HG03571 (cell line): ENCODE results near the gene DNAL1.
A peak's percentile ranks its signal among the peaks of the same experiment; 100 is the strongest.
"Not testable (repeated sequence)": the region's sequence is repeated elsewhere in the genome, so short reads cannot be mapped to it uniquely, and the experiment has no call there.

ENCODE experiments used
- ATAC-seq: cut with Tn5 transposase; IDR thresholded peaks from one replicate; pipeline ENCODE4 v1.9.1; 2021; ENCODE audit not compliant: unreplicated experiment

Gene DNAL1, protein sequence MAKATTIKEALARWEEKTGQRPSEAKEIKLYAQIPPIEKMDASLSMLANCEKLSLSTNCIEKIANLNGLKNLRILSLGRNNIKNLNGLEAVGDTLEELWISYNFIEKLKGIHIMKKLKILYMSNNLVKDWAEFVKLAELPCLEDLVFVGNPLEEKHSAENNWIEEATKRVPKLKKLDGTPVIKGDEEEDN

DNA sequence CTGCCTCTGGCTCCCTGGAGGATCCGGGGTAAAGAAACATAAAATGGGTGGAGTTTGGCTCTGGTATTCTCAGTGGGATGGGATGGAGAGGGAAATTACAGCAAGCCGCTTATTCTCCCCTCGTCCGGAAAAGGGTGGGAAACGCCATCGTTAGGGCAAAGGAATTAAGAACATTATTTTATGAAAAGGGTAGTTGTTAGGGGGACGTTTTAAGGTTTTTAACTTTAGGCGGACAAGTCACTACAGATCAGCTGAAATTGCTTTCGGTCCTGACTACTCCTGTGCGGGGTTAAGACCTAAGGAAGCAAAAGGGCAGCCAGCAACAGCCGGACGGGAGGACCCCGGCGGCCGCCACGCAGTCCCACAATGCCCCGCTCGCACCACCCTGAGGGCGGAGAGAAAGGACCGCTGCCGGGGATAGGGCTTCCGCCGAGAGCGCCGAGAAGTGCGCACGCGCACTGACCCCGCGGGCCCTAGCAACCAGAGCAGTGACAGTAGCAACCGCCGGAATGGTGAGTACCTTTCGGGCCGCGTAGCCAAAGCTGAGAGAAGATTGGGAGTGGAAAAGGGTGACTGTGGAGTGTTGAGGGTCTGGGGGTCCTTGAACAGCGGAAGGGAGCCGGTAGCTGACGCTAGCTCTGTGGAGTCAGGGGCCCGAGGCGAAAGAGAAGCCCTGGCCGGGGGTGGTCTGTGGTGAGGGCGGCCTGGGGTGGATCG lies at the start of gene DNAL1:
Gene DNAL1 (plus strand): TSS at position 456 of the 717 bp plus-strand sequence. CDS start 54 bp downstream, at position 510.
- peak; percentile 93 for ATAC-seq

DNA sequence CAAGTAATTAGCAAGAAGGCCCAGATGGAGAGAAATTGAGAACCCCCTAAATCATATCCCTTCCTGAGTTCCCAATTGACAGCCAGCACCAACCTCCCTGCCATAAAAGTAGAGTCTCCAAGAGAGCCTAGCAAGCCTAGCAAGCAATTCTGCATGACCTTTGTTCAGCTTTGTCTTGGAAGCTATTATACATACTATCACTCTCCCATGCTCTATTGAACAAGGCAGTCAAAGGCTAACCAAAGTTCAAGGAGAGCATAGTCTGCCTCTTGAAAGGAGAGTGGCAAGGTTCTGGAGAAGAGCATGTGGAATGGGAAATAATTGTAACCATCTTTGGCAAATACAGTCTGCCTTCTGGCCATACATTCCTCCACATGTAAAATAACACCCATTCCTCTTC lies 45.3 kb upstream of the DNAL1 start:
- ATAC-seq: no peak

DNA sequence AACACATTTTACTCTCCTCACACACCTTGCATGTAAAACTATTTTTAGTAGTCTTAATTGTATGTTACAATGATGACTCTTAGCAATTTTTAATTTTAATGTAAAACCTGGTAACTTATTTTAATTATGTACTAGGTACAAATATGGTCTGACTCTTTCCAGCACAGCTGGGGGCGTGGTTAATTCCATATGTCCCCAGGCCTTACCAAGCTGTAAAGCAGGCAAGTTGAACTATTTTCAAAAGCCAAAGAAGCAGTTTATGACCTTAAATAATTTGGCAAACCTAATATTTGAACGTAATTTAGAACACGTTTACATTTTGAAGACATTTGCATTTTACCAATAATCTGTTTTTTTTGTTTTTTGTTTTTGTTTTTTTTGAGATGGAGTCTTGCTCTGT lies 41.8 kb upstream of the DNAL1 start:
- ATAC-seq: no peak

DNA sequence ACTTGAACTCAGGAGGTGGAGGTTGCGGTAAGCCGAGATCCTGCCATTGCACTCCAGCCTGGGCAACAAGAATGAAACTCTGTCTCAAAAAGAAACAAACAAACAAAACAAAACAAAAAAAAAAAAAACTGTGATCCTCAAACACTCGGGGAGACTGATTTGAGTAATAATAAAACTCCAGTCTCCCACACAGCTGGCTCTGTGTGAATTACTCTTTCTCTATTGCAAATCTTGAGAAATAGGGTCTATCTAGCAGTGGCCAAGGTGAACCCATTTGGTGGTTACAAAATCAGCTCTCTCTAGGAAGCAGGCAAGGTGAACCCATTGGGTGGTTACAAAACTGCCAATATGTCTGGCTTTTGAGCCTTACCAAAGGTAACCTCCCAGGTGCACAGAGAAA lies 38.5 kb upstream of the DNAL1 start:
- ATAC-seq: no peak

DNA sequence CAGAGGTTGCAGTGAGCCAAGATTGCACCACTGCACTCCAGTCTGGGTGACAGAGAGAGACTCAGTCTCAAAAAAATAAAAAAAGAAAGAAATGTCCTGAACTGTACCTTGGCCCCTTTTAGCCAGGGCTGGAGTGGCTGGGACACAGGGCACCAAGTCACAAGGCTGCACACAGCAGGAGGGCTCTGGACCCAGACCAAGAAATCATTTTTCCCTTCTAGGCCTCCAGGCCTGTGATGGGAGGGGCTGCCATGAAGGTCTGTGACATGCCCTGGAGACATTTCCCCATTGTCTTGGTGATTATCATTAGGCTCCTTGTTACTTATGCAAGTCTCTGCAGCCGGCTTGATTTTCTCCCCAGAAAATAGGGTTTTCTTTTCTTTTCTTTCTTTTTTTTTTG lies 37.5 kb upstream of the DNAL1 start:
- ATAC-seq: no peak

DNA sequence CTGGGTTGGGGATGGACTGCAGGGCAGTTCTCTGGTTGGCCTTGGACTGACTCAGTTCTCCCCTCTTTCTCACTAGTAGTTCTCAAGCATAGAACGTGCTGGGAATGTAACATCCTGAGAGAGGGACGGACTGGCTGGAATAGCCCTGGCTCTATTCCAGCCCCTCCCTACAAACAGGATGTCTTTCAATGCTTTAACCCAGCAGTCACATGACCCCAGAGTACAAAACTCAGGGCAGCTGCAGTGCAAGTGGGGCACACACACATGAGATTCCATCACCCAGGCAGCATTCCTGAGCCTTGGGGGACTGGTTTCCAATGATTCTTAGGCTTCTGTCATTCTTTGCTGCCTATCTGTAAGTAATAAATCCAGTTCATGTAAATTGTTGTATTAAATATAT lies 34.1 kb upstream of the DNAL1 start:
- ATAC-seq: no peak

DNA sequence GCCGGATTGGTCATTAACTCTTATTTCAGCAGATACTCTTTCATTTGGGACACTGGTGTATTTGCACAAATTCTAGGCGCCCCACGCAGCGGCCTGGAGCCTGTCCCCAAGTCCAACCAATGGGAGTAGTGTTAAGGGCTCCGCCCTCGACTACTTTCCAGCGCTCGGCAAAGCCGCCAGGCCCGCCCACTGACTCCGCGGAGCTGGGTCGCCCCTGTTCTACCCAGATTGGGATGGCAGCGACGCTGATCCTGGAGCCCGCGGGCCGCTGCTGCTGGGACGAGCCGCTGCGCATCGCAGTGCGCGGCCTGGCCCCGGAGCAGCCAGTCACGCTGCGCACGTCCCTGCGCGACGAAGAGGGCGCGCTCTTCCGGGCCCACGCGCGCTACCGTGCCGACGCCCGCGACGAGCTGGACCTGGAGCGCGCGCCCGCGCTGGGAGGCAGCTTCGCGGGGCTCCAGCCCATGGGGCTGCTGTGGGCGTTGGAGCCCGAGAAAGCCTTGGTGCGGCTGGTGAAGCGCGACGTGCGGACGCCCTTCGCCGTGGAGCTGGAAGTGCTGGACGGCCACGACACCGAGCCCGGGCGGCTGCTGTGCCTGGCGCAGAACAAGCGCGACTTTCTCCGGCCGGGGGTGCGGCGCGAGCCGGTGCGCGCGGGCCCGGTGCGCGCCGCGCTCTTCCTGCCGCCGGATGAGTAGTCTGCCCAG lies 32.3 kb upstream of the DNAL1 start, which contains the start of gene ACOT6:
Gene ACOT6 (plus strand): TSS at position 179 of the 707 bp plus-strand sequence. CDS start 55 bp downstream, at position 234.
- peak; percentile 70 for ATAC-seq

DNA sequence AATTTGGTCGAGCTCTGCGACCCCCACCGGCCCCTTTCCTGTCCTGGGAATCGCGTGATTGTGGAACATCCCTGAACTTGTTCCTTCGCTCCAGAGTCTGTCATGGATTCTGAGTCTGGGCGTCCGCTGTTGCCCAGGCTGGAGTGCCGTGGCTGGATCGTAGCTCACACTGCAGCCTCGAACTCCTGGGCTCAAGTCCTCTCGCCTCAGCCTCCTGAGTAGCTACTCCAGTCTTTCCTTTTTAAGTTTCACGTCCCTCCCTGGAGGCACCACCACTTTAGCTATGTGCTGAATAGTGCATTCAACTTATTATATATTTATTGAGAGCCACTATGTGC lies 31.8 kb upstream of the DNAL1 start:
- ATAC-seq: no peak

DNA sequence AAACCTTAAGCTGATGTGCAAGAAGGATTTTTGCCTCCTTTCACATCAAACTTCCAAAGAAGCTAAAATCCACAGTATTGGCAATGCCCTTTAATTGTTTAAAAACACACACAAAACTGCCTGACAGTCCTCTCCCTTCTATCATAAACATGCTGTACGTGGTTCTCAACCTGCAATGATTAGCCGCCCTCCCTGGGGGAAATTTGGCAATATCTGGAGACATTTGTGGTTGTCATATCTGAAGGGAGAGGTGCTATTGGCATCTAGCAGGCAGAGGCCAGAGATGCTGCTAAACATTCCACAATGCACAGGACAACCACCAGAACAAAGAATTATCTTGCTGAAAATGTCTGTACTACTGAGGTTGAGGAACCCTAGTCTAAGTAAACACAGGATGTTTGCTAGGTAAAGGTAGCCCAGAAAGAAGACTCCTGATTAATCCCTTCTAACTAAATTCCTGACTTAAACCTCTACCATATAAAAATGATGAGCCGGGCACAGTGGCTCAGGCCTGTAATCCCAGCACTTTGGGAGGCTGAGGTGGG lies 31.3 kb upstream of the DNAL1 start:
- ATAC-seq: no peak

DNA sequence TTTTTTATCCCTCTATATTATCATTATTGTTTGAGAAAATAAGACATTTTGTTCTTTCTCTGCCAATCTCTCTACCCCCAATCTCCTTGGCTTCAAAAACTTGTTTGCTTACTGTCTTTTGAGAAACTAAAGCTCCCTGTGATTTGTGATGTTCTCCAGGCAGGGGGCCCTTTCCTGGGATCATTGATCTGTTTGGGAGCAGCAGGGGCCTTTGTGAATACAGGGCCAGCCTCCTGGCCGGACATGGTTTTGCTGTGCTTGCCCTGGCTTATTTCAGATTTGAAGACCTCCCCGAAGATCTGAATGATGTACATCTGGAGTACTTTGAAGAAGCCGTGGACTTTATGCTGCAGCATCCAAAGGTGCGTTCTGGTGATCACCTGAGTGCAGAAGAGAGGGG lies 28.0 kb upstream of the DNAL1 start:
- no peak for ATAC-seq

DNA sequence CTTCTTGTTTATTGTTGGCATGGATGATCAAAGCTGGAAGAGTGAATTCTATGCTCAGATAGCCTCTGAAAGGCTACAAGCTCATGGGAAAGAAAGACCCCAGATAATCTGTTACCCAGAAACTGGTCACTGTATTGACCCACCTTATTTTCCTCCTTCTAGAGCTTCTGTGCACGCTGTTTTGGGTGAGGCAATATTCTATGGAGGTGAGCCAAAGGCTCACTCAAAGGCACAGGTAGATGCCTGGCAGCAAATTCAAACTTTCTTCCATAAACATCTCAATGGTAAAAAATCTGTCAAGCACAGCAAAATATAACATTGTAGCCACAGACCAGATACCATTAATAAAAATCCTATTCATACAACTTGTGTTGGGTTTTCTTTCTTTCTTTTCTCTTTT lies 25.3 kb upstream of the DNAL1 start:
- no peak for ATAC-seq

DNA sequence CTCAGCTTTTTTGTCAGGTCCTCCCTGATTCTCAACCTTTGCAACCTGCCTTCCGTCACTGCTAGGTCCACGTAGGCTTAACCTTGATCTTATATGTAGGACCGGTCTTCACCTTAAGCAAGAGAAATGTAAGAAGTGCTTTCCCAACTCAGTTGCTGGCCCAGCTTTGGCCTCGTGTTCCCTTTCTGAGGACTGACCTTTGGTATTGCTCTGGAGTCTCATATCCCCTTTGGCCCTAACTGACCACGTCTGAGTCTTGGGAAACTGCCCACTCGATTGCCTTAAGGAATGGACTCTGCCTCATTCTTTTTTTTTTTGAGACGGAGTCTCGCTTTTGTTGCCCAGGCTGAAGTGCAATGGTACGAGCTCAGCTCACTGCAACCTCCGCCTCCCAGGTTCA lies 24.5 kb upstream of the DNAL1 start:
- no peak for ATAC-seq

DNA sequence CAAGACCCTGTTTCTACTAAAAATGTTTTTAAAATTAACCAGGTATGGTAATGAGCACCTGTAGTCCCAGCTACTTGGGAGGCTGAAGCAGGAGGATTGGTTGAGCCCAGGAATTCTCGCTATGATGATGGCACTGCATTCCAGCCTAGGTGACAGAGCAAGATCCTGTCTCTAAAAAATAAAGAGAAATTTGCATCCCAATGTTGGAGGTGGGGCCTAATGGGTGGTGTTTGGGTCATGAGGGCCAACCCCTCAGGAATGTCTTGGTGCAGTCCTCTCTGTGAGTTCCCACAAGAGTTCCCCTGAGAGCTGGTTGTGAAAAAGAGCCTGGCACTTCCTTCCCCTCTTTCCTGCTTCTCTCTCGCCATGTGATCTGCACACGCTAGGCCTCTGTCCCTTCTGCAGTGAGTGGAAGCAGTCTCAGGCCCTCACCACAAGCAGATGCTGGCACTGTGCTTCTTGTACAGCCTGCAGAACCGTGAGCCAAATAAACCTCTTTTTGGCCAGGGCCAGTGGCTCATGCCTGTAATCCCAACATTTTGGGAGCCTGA lies 21.2 kb upstream of the DNAL1 start:
- ATAC-seq: no peak

DNA sequence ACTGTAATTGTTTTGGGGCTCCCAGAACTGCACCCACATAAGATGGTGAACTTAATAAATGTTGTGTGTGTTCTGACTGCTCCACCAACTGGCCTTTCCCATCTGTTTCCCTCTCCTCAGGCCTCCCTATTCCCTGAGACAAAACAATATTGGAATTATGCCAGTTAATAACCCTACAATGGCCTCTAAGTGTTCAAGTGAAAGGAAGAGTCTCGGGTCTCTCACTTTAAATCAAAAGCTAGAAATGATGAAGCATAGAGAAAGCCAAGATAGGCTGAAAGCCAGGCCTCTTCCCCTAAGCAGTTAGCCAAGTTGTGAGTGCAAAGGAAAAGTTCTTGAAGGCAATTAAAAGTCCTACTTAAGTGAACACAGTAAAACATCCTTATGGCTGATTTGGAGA lies 19.1 kb upstream of the DNAL1 start:
- ATAC-seq: no peak

DNA sequence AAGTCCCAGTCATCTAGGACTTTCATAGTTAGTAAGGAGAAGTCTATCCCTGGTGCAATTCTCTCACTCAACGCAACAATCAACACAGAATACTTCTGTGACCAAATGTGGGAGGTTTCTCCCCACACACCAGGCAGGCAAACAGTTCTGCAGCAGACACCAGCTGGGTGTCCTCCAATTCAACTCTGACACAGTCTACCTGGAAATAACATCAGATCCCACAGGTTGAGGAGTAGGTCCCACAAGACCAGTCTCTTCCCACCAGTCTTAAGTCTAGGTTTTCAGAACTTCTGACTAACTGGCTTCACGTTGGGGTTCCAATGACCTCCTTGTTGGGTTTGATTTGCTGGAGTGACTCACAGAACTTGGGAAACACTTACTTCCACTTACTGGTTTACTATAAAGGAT lies 17.6 kb upstream of the DNAL1 start:
- ATAC-seq: no peak

DNA sequence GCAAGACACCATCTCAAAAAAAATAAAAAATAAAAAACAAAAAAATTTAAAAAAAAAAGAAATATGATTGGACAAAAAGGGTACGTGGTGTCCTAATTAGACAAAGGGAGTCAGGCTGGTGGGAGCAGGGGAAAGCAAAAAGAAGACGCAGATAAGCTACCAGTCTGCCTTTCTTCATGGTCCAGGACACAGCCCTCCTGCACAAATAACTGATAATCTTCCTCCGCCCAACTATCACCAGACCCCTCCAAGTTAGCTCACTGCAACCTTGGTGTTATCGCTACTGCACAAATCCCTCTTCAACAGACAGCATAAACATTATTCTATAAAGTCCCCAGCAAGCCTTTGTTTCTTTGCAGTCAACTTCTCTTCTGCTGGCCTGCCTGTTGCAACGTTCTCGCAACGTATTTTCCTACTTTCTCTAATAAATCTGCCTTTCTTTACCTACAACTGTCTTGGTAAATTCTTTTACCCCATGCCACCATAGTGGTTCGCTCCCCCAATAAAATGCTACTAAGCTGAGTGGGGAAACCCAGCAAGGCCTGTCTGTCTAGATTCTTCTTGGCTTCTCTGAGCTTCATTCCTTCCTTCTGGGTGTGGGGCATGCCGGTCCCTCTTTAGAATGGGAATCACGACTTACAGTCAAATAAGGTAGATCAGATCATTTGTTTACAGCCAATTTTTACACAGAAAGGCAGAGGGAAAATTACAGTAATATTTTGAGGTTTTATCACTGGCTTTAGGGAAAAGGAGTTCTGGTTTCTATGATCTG lies 14.6 kb upstream of the DNAL1 start:
- no peak for ATAC-seq

DNA sequence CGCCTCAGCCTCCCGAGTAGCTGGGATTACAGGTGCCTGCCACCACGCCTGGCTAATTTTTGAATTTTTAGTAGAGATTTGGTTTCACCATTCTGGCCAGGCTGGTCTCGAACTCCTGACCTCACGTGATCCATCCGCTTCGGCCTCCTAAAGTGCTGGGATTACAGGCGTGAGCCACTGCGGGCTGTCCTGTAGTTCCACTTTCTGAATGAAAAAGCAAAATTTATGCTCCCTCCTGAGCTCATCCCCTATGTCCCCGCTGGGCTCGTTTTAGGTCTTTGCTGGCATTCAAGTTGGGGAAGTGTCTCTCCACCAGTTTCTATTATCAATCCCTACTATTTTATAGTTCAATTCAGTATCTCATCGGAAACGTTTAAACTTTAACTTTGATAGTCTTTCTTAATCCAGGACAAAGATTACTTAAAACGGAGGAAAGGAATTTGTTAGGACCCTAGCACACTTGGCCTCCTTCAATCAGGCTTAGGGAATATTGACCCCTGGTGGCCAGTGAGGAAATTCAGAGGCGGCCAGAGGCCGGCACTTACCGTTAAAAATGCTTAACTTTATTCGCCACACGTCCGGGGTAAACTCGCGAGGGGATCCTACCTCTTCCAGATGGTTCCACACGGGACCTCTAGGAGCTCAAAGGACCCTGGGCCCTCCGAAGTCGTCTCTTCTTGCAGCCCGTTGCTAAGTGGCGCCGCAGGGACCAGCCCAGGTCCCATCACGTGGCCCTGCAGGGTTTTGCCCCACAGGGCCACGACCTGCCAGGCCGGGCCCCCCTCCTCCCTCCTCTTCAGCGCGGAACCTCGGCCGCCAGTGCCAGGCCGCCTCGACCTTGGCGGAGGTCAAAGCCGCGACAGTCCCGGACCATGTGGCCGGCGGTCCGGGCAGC lies 11.4 kb upstream of the DNAL1 start:
- ATAC-seq: no peak

DNA sequence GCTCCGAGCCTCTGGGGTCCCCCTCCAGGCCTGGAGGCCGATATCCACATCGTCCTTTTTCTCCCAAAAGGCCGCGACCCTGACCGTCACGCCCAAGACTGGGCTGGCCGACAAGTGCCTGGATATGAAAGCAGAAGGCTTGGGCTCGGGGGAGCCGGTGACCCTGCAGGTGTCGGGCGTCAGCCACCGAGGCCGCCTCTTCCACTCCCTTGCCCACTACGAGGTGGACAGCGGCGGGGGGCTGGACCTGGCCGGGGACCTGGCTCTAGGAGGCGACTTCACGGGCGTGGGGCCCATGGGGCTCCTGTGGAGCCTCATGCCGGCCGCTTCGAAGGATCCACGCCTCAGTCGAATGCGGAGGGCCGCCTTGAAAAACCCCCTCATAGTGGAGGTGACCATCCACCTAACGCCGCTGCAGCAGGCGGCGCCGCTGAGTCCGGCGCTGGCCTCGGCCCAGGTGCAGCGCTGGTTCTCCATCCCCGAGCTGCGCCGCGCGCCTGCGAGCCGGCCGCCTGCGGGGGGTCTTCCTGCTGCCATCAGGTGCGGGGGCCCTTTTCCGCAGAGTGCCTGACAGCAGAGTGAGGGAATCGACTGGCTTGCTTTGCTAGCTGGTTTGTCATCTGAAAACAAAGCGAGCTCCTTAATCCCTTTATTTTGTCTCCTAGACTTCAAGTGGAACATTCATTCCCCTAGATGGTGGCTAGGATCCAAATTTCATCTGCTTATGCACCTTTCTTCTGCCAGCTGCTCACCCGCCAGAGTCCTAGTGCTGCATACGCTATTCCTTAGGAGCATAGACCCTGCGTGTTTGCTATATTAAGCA lies 10.6 kb upstream of the DNAL1 start:
- no peak for ATAC-seq

DNA sequence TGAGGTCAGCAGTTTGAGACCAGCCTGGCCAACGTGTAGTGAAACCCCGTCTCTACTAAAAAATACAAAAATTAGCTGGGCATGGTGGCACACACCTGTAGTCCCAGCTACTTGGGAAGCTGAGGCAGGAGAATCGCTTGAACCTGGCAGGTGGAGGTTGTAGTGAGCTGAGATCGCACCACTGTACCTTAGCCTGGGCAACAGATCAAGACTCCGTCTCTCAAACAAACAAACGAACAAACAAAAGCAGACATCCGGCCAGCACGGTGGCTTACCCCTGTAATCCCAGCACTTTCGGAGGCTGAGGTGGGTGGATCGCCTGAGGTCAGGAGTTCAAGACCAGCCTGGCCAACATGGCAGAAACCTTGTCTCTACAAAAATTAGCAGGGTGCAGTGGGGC lies 8.4 kb upstream of the DNAL1 start:
- not testable (repeated sequence) for ATAC-seq
